HCT116 (cell line): ENCODE measurements around the gene KRT78. TPM values are rescaled to one million over a fixed set of nuclear protein-coding genes. Genes with fewer than 3 reads are reported as not detected.

Experiments
- ATAC-seq: fragments of 200-7000 bp; cut with Tn5 transposase; 2 replicates; pipeline ENCODE4 v1.9.1; 2020; ENCODE audit warnings: mild to moderate bottlenecking, moderate library complexity
- BruUV-seq: library from RNA; stranded (reverse); fragments of 400-500 nt; replicated peaks from 2 replicates; lab custom pipeline; 2021; lab: Mats Ljungman, UMichigan
- CTCF ChIA-PET: fragments of 300-600 bp; sonication (Branson Sonifier 250); formaldehyde crosslinking; loops from one replicate; lab custom pipeline; 2021; ENCODE audit warnings: antibody characterized with exemption; lab: Charles Lee
- POLR2A ChIA-PET: fragments of 300-600, 350-600 bp; sonication (Branson Sonifier 250); formaldehyde crosslinking; loops from one replicate; lab custom pipeline; 2021; ENCODE audit warnings: antibody characterized with exemption; lab: Charles Lee
- RAD21 ChIA-PET, 2 experiments: fragments of 300-600 bp; sonication (Branson Sonifier 250); formaldehyde crosslinking; loops; one replicate each; lab custom pipeline; 2023; ENCODE audit warnings: low total read pairs in 2 of 2; ENCODE audit not compliant: uncharacterized antibody in 2 of 2, unreplicated experiment in 2 of 2, low non-redundant PET in 1 of 2; lab: Charles Lee
- DNase-seq: peaks from one replicate; pipeline ENCODE4 v3.0.0-alpha.2; 2010; ENCODE audit warnings: low read depth, low spot score
- H2AFZ ChIP-seq: fragments of 200-600 bp; shearing (Covaris generic), sonication (generic); 2 replicates; pipeline ENCODE4 v1.6.1; 2017; ENCODE audit warnings: low read depth, mixed run types, mixed read lengths, antibody characterized with exemption, low read length; ENCODE audit not compliant: poor library complexity, severe bottlenecking
- H3K27ac ChIP-seq: 2 replicates; pipeline ENCODE4 v1.5.1; 2012; ENCODE audit warnings: low read depth, low read length
- H3K27me3 ChIP-seq: fragments of 200-600 bp; sonication (generic); 2 replicates; pipeline ENCODE4 v1.6.1; 2016; ENCODE audit warnings: mixed run types, low read length, mixed read lengths; ENCODE audit not compliant: insufficient read depth
- H3K36me3 ChIP-seq, 2 experiments: fragments of 200-500 bp in 1 of 2; fragments of 200-600 bp in 1 of 2; sonication (Bioruptor generic) in 1 of 2; sonication (generic) in 1 of 2; 2 replicates each; pipeline versions ENCODE4 v1.5.1 to v1.6.1; 2014 to 2016; ENCODE audit warnings: low read length in 2 of 2, inconsistent platforms in 1 of 2, mixed read lengths in 1 of 2, mixed run types in 1 of 2; ENCODE audit not compliant: insufficient read depth in 2 of 2, control insufficient read depth in 1 of 2
- H3K4me1 ChIP-seq, 2 experiments: fragments of 200-600 bp in 1 of 2; sonication (generic) in 1 of 2; 2 replicates each; pipeline versions ENCODE4 v1.5.1 to v1.6.1; 2012 to 2017; ENCODE audit warnings: low read length in 2 of 2, inconsistent platforms in 1 of 2, mild to moderate bottlenecking in 1 of 2, mixed read lengths in 1 of 2, mixed run types in 1 of 2, moderate library complexity in 1 of 2; ENCODE audit not compliant: insufficient read depth in 2 of 2, control insufficient read depth in 1 of 2
- H3K4me2 ChIP-seq: fragments of 200-600 bp; sonication (generic); 2 replicates; pipeline ENCODE4 v1.6.1; 2017; ENCODE audit warnings: mixed run types, low read length, mixed read lengths
- H3K4me3 ChIP-seq, 2 experiments: fragments of 200-600 bp in 1 of 2; sonication (generic) in 1 of 2; replicated peaks in 1 of 2; 2 replicates each; pipeline ENCODE4 v1.5.1; 2011 to 2016; ENCODE audit warnings: low read length in 2 of 2, control low read depth in 1 of 2, low read depth in 1 of 2, mild to moderate bottlenecking in 1 of 2, mixed read lengths in 1 of 2, mixed run types in 1 of 2
- H3K79me2 ChIP-seq: fragments of 200-600 bp; sonication (generic); 2 replicates; pipeline ENCODE4 v1.6.1; 2017; ENCODE audit warnings: mild to moderate bottlenecking, mixed run types, low read length, moderate library complexity, mixed read lengths; ENCODE audit not compliant: insufficient read depth
- H3K9ac ChIP-seq: fragments of 200-600 bp; sonication (generic); 2 replicates; pipeline ENCODE4 v1.6.1; 2016; ENCODE audit warnings: low read length, mixed read lengths
- H3K9me2 ChIP-seq: fragments of 200-600 bp; sonication (generic), shearing (Covaris generic); 2 replicates; pipeline ENCODE4 v1.6.1; 2017; ENCODE audit warnings: mixed run types, mild to moderate bottlenecking, moderate library complexity; ENCODE audit not compliant: insufficient read depth
- H3K9me3 ChIP-seq, 2 experiments: fragments of 200-500 bp in 1 of 2; fragments of 200-600 bp in 1 of 2; sonication (Bioruptor generic) in 1 of 2; sonication (generic) in 1 of 2; 2 replicates each; pipeline ENCODE4 v1.6.1; 2014 to 2017; ENCODE audit warnings: low read length in 2 of 2, mixed read lengths in 2 of 2, inconsistent platforms in 1 of 2, low read depth in 1 of 2, mild to moderate bottlenecking in 1 of 2, mixed run types in 1 of 2, moderate library complexity in 1 of 2; ENCODE audit not compliant: control insufficient read depth in 1 of 2, insufficient read depth in 1 of 2
- H4K20me1 ChIP-seq: fragments of 200-600 bp; sonication (generic), shearing (Covaris generic); 2 replicates; pipeline ENCODE4 v1.6.1; 2017; ENCODE audit warnings: mixed run types, mild to moderate bottlenecking, moderate library complexity; ENCODE audit not compliant: insufficient read depth
- EGR1 ChIP-seq: IDR thresholded peaks from 2 replicates; pipeline ENCODE4 v1.6.1; 2012; ENCODE audit warnings: low read depth
- MAX ChIP-seq: IDR thresholded peaks from 2 replicates; pipeline ENCODE4 v1.6.1; 2012
- POLR2A ChIP-seq: IDR thresholded peaks from 2 replicates; pipeline ENCODE4 v1.7.0; 2011; ENCODE audit warnings: borderline replicate concordance; ENCODE audit not compliant: insufficient read depth, insufficient read length; ENCODE audit errors: extremely low read depth
- POLR2AphosphoS5 ChIP-seq: IDR thresholded peaks from 2 replicates; pipeline ENCODE4 v1.6.1; 2011; ENCODE audit warnings: mild to moderate bottlenecking, low read depth, low read length, moderate library complexity
- RAD21 ChIP-seq: IDR thresholded peaks from 2 replicates; pipeline ENCODE4 v1.6.1; 2012; ENCODE audit warnings: low read depth, mild to moderate bottlenecking
- REST ChIP-seq: IDR thresholded peaks from 2 replicates; pipeline ENCODE4 v1.6.1; 2012; ENCODE audit warnings: low read depth
- SIN3A ChIP-seq: IDR thresholded peaks from 2 replicates; pipeline ENCODE4 v1.6.1; 2012; ENCODE audit warnings: low read depth
- SP1 ChIP-seq: IDR thresholded peaks from 2 replicates; pipeline ENCODE4 v1.6.1; 2012; ENCODE audit warnings: low read depth
- SRF ChIP-seq: IDR thresholded peaks from 2 replicates; pipeline ENCODE4 v1.6.1; 2012; ENCODE audit warnings: low read depth
- YY1 ChIP-seq: IDR thresholded peaks from 2 replicates; pipeline ENCODE4 v1.6.1; 2011; ENCODE audit warnings: low read length, low read depth, moderate library complexity, mild to moderate bottlenecking; ENCODE audit not compliant: insufficient replicate concordance; ENCODE audit errors: extremely low read depth
- ZFX ChIP-seq: fragments of 450-650 bp; IDR thresholded peaks from 2 replicates; pipeline ENCODE4 v1.6.1; 2017
- ZNF274 ChIP-seq: fragments of 200-500 bp; sonication (Bioruptor generic); IDR thresholded peaks from 2 replicates; pipeline ENCODE4 v1.6.1; 2014; ENCODE audit warnings: mild to moderate bottlenecking, low read depth, low read length, inconsistent platforms
- intact Hi-C: fragments of 100-400 bp; cut with micrococcal nuclease; formaldehyde crosslinking; loops from 2 replicates; pipeline ENCODE4 v1.10.0; 2022
- total RNA-seq: library from RNA; stranded (reverse); gene quantifications from one replicate; pipeline ENCODE4 v1.2.1, GENCODE V29; 2021; ENCODE audit not compliant: unreplicated experiment

The KRT78 gene
- total RNA-seq, 1 experiment from 2014 or later = not detected

- CTCF ChIA-PET = no interaction called here
Measured at GRCh38 chr12:52808573-52809160, 40.1 kb downstream of the KRT78 start.

GRCh38 chr12:52807544-52808470 lies 41.0 kb downstream of the KRT78 start:
- BruUV-seq = no TSS peak
- no peak overlapping the region for H3K27ac ChIP-seq
- H3K36me3 ChIP-seq = no peaks in the 10 kb centered on the region
- ATAC-seq (no peak), DNase-seq (no peak)
- TF ChIP-seq SP1 (no peak), ZFX (no peak), SRF (no peak), RAD21 (no peak), YY1 (no peak), POLR2A (no peak), MAX (no peak), REST (no peak), SIN3A (no peak), EGR1 (no peak)
- H3K9me2 ChIP-seq = no peaks in the 10 kb centered on the region
- peaks cover 10% of the 10 kb centered on the region; the same call in 1 of the 2 replicates for H3K27me3 ChIP-seq
- H3K4me2 ChIP-seq = no peak overlapping the region
- H4K20me1 ChIP-seq = no peaks in the 10 kb centered on the region
- H3K79me2 ChIP-seq = no peaks in the 10 kb centered on the region
- RAD21 ChIA-PET = no interaction called here
- POLR2A ChIA-PET = no interaction called here
- H3K4me3 ChIP-seq = no peak overlapping the region
- no peak overlapping the region for H2AFZ ChIP-seq
- peaks cover 0 to 6% of the 10 kb centered on the region in 2 experiments; a peak in 2 of 4 replicates for H3K4me1 ChIP-seq
- H3K9me3 ChIP-seq = no peaks in the 10 kb centered on the region
- intact Hi-C loops = no loop called here
- H3K9ac ChIP-seq = no peak overlapping the region
- CTCF ChIA-PET = no interaction called here

More at GRCh38 chr12:52808573-52809160, 40.1 kb downstream of the KRT78 start:
- Histone ChIP-seq H3K36me3 (no peaks in the 10 kb centered on the region), H2AFZ (no peak overlapping the region), H3K4me2 (no peak overlapping the region), H3K4me3 (no peak overlapping the region), H3K4me1 (peaks cover 0 to 6% of the 10 kb centered on the region in 2 experiments; a peak in 2 of 4 replicates), H4K20me1 (no peaks in the 10 kb centered on the region), H3K27me3 (peaks cover 10% of the 10 kb centered on the region; the same call in 1 of the 2 replicates), H3K9ac (no peak overlapping the region), H3K9me2 (no peaks in the 10 kb centered on the region), H3K27ac (no peak overlapping the region), H3K9me3 (no peaks in the 10 kb centered on the region), H3K79me2 (no peaks in the 10 kb centered on the region)
- TF ChIP-seq POLR2AphosphoS5 (no peak), ZNF274 (no peak)
- POLR2A ChIA-PET = no interaction called here
- no TSS peak for BruUV-seq
- DNase-seq = no peak
- intact Hi-C loops = no loop called here
- no peak for ATAC-seq
- RAD21 ChIA-PET = no interaction called here
